PC-3 (cell line): ENCODE results near the gene GPAM. TPM values are rescaled to one million over a fixed set of nuclear protein-coding genes. Genes with fewer than 3 reads are reported as not detected.

Experiments used
- ATAC-seq: fragments of 200-7000 bp; cut with Tn5 transposase; 2 replicates; pipeline ENCODE4 v1.9.1; 2020; ENCODE audit warnings: mild to moderate bottlenecking, moderate library complexity
- BruUV-seq: library from RNA; stranded (reverse); fragments of 400-500 nt; replicated peaks from 2 replicates; lab custom pipeline; 2021; lab: Mats Ljungman, UMichigan
- CTCF ChIA-PET: fragments of 300-600 bp; sonication (Branson Sonifier 250); formaldehyde crosslinking; loops from one replicate; lab custom pipeline; 2022; ENCODE audit warnings: antibody characterized with exemption; lab: Charles Lee
- POLR2A ChIA-PET: fragments of 300-600 bp; sonication (Branson Sonifier 250); formaldehyde crosslinking; loops from one replicate; lab custom pipeline; 2022; ENCODE audit warnings: antibody characterized with exemption; ENCODE audit not compliant: unreplicated experiment; lab: Charles Lee
- DNase-seq: peaks from one replicate; pipeline ENCODE4 v3.0.0-alpha.2; 2015
- H2AFZ ChIP-seq: fragments of 300-600 bp; sonication (generic); 2 replicates; pipeline ENCODE4 v1.6.0; 2016; ENCODE audit warnings: antibody characterized with exemption, low read length
- H3F3A ChIP-seq: fragments of 300-600 bp; sonication (generic); one replicate; pipeline ENCODE4 v1.6.0; 2017; ENCODE audit warnings: antibody characterized with exemption, low read length, control low read depth, mild to moderate bottlenecking; ENCODE audit not compliant: unreplicated experiment
- H3K27ac ChIP-seq: fragments of 300-600 bp; sonication (generic); 2 replicates; pipeline ENCODE4 v1.5.1; 2016; ENCODE audit warnings: mild to moderate bottlenecking, low read length
- H3K27me3 ChIP-seq: fragments of 300-600 bp; sonication (generic); 2 replicates; pipeline ENCODE4 v1.6.1; 2016; ENCODE audit warnings: low read length, mixed read lengths
- H3K36me3 ChIP-seq: fragments of 300-600 bp; sonication (generic); 2 replicates; pipeline ENCODE4 v1.6.1; 2016; ENCODE audit warnings: low read depth, mixed run types, low read length, mixed read lengths
- H3K4me1 ChIP-seq: fragments of 300-600 bp; sonication (generic); 2 replicates; pipeline ENCODE4 v1.5.1; 2016; ENCODE audit warnings: low read length; ENCODE audit not compliant: insufficient read depth
- H3K4me2 ChIP-seq: fragments of 300-600 bp; sonication (generic); 2 replicates; pipeline ENCODE4 v1.6.0; 2016; ENCODE audit warnings: low read length
- H3K4me3 ChIP-seq: fragments of 300-600 bp; sonication (generic); 2 replicates; pipeline ENCODE4 v1.5.1; 2016; ENCODE audit warnings: mild to moderate bottlenecking, low read length, mixed read lengths
- H3K79me2 ChIP-seq: fragments of 300-600 bp; sonication (generic); 2 replicates; pipeline ENCODE4 v1.6.1; 2017; ENCODE audit warnings: low read length, mixed read lengths
- H3K9ac ChIP-seq: fragments of 300-600 bp; sonication (generic); 2 replicates; pipeline ENCODE4 v1.6.0; 2016; ENCODE audit warnings: mild to moderate bottlenecking, low read length
- H3K9me2 ChIP-seq: fragments of 300-600 bp; sonication (generic); replicated peaks from 2 replicates; pipeline ENCODE4 v1.6.1; 2016; ENCODE audit warnings: mixed run types, low read length, mixed read lengths
- H3K9me3 ChIP-seq: fragments of 300-600 bp; sonication (generic); 2 replicates; pipeline ENCODE4 v1.6.1; 2016; ENCODE audit warnings: low read length, mixed read lengths
- H4K20me1 ChIP-seq: fragments of 300-600 bp; sonication (generic); 2 replicates; pipeline ENCODE4 v1.6.1; 2016; ENCODE audit warnings: low read length, mixed read lengths
- EZH2 ChIP-seq: fragments of 300-600 bp; sonication (generic); IDR thresholded peaks from one replicate; pipeline ENCODE4 v1.6.1; 2017; ENCODE audit warnings: antibody characterized with exemption, mild to moderate bottlenecking, low read length; ENCODE audit not compliant: unreplicated experiment
- EZH2phosphoT487 ChIP-seq: fragments of 300-600 bp; sonication (generic); IDR thresholded peaks from 2 replicates; pipeline ENCODE4 v1.6.1; 2018; ENCODE audit warnings: mild to moderate bottlenecking, antibody characterized with exemption, low read length, borderline replicate concordance
- intact Hi-C: fragments of 100-400 bp; cut with micrococcal nuclease; formaldehyde crosslinking; loops from 2 replicates; pipeline ENCODE4 v1.9.0; 2023
- total RNA-seq: library from RNA; depleted of rRNA; stranded (reverse); fragments of >200 nt; gene quantifications from 2 replicates; pipeline ENCODE4 v1.2.3, GENCODE V29; 2014
- TF ChIP-seq, protein P1 (sequence below): fragments of 300-600 bp; sonication (generic); conservative IDR thresholded peaks from 2 replicates; pipeline ENCODE4 v1.5.1; 2017; ENCODE audit warnings: antibody characterized with exemption, low read depth, mild to moderate bottlenecking, low read length

GPAM gene
- total RNA-seq, 1 experiment from 2014 or later, result 6.2 TPM

DNA sequence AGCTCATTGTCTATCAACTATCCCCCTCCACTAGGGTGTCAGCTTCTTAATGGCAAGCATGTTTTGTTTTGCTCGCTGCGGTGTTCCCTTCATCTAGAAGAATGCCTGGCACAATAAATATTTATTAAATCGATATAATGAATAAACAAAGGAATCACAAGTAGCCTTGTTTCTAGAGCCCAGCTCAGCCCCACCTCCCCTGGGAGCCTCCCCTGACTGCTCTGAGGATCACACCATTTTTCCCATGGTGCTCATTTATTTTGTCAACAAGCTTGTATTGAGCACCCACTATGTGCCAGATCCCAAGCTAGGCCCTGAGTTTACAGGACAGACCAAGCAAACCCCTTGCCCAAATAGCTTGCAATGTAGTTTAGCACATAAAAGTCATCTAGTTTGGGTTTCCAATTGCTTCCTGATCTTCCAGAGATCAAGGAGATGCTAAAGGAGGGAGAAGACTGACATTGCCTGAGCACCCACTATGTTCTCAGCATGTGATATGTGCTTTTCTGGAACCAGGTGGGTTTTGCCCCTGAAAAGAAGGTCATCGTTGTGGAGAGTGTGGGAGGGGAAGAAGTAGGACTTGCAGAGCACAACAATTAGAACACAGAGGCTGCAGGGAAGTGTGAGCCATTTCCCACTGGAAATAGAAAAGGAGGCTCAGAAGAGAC lies 42.3 kb upstream of the GPAM start:
- POLR2A ChIA-PET, result no interaction called here

DNA sequence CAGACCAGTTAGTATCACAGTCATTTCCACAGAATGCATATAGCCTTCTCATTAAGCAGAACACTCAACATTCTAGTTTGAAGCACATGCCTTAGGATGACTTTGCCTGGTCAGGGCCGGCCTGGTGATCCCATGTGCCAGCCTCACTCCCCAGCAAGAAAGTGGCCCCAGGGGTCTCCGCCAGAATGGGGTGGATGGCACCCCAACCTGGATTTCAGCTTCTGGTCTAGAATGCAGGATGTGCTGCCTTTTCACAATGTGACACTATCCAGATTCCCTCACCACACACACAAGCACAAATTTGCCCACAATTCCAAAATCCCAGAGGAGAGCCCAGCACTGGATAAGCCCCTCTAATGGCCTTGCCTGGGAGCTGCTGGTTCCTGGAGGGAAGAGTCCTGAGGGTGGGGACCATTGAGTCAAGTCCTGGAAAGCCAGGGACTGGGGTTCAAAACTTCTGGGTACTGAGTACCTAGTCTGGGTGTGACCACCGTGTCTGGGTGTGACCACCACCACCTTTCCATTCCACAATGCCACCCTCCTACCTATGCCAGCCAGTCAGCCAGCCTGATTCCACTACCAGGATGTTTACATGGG lies 41.5 kb upstream of the GPAM start:
- intact Hi-C loops, result no loop called here
- Histone ChIP-seq H3K27ac (no peak overlapping the region), H3K9me2 (no peaks in the 10 kb centered on the region), H3K4me2 (no peak overlapping the region), H3F3A (no peaks in the 10 kb centered on the region), H3K79me2 (no peaks in the 10 kb centered on the region), H3K9me3 (no peaks in the 10 kb centered on the region), H2AFZ (no peak overlapping the region), H3K27me3 (no peaks in the 10 kb centered on the region), H3K9ac (no peak overlapping the region), H3K4me3 (no peak overlapping the region), H3K4me1 (0 out of 2 replicates have a peak, but pooled peaks cover 4% of the 10 kb centered on the region), H3K36me3 (no peaks in the 10 kb centered on the region), H4K20me1 (no peaks in the 10 kb centered on the region)
- DNase-seq (no peak), ATAC-seq (no peak)
- TF ChIP-seq, protein P1, sequence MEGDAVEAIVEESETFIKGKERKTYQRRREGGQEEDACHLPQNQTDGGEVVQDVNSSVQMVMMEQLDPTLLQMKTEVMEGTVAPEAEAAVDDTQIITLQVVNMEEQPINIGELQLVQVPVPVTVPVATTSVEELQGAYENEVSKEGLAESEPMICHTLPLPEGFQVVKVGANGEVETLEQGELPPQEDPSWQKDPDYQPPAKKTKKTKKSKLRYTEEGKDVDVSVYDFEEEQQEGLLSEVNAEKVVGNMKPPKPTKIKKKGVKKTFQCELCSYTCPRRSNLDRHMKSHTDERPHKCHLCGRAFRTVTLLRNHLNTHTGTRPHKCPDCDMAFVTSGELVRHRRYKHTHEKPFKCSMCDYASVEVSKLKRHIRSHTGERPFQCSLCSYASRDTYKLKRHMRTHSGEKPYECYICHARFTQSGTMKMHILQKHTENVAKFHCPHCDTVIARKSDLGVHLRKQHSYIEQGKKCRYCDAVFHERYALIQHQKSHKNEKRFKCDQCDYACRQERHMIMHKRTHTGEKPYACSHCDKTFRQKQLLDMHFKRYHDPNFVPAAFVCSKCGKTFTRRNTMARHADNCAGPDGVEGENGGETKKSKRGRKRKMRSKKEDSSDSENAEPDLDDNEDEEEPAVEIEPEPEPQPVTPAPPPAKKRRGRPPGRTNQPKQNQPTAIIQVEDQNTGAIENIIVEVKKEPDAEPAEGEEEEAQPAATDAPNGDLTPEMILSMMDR, result no peak
- no peak for TF ChIP-seq EZH2phosphoT487
- TF ChIP-seq EZH2, result no peak
- ChIA-PET POLR2A (no interaction called here), CTCF (no interaction called here)
- BruUV-seq, result no TSS peak

More for the DNA sequence above, 42.3 kb upstream of the GPAM start:
- no peak overlapping the region for H3K9ac ChIP-seq
- no TSS peak for BruUV-seq
- no peaks in the 10 kb centered on the region for H4K20me1 ChIP-seq
- no peaks in the 10 kb centered on the region for H3K27me3 ChIP-seq
- 0 out of 2 replicates have a peak, but pooled peaks cover 4% of the 10 kb centered on the region for H3K4me1 ChIP-seq
- TF ChIP-seq EZH2phosphoT487, result no peak
- TF ChIP-seq, protein P1, result no peak
- no peak for TF ChIP-seq EZH2
- no peak overlapping the region for H3K4me3 ChIP-seq
- ATAC-seq (no peak), DNase-seq (no peak)
- no peaks in the 10 kb centered on the region for H3K9me3 ChIP-seq
- no peaks in the 10 kb centered on the region for H3F3A ChIP-seq
- CTCF ChIA-PET, result no interaction called here
- H3K27ac ChIP-seq, result no peak overlapping the region
- no peak overlapping the region for H3K4me2 ChIP-seq
- H3K9me2 ChIP-seq, result no peaks in the 10 kb centered on the region
- intact Hi-C loops, result no loop called here
- no peak overlapping the region for H2AFZ ChIP-seq
- H3K36me3 ChIP-seq, result no peaks in the 10 kb centered on the region
- H3K79me2 ChIP-seq, result no peaks in the 10 kb centered on the region

DNA sequence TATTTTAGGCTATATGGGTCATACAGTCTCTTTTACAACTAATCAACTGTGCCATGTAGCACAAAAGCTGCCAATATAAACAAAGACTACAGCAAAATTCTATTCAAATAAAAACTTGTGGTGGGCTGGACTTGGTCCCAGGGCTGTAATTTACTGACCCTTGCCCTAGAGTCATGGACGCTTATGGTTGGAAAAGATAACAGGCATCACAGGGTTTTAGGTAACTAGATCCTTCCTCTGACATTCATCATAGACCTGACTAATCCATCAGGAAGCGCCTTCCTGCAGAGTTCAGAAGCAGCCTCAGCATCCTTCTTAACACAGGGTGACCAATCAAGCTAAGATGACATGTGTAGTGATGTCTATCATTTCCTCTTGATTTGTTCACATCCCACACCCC lies 40.2 kb upstream of the GPAM start:
- no peaks in the 10 kb centered on the region for H3K36me3 ChIP-seq
- ATAC-seq (no peak), DNase-seq (no peak)
- intact Hi-C loops, result no loop called here
- H3K4me2 ChIP-seq, result no peak overlapping the region
- ChIA-PET POLR2A (no interaction called here), CTCF (no interaction called here)
- H3K9me2 ChIP-seq, result no peaks in the 10 kb centered on the region
- H3K4me3 ChIP-seq, result no peak overlapping the region
- no peaks in the 10 kb centered on the region for H3K27me3 ChIP-seq
- BruUV-seq, result no TSS peak
- no peaks in the 10 kb centered on the region for H3K9me3 ChIP-seq
- no peak overlapping the region for H3K27ac ChIP-seq
- no peaks in the 10 kb centered on the region for H4K20me1 ChIP-seq
- no peak overlapping the region for H2AFZ ChIP-seq
- H3K4me1 ChIP-seq, result no peaks in the 10 kb centered on the region
- TF ChIP-seq, protein P1, result no peak
- TF ChIP-seq EZH2 (no peak), EZH2phosphoT487 (no peak)
- no peaks in the 10 kb centered on the region for H3K79me2 ChIP-seq
- H3K9ac ChIP-seq, result no peak overlapping the region
- H3F3A ChIP-seq, result no peaks in the 10 kb centered on the region
